ENCODE data around the gene CRYBB1.

Gene CRYBB1

GRCh38 chr22:26554956-26555355 lies 62.9 kb downstream of the CRYBB1 start:
- no peak for DNase-seq (ENCODE audit: low read depth, low spot score)

- no peak for DNase-seq (ENCODE audit: low read depth, low spot score)
Observed at GRCh38 chr22:26553056-26553752, 64.6 kb downstream of the CRYBB1 start.

GRCh38 chr22:26552466-26552865 lies 65.4 kb downstream of the CRYBB1 start:
- no peak for DNase-seq (ENCODE audit: low read depth, low spot score)

- no peak for DNase-seq (ENCODE audit: low read depth, low spot score)
Observed at GRCh38 chr22:26551568-26551967, 66.3 kb downstream of the CRYBB1 start.

- no peak for DNase-seq (ENCODE audit: low read depth, low spot score)
Observed at GRCh38 chr22:26550498-26551033, 67.3 kb downstream of the CRYBB1 start.

GRCh38 chr22:26549902-26550497 lies 67.8 kb downstream of the CRYBB1 start:
- DNase-seq (ENCODE audit: low read depth, low spot score), result no peak

Data from iPS DF 19.7 (cell line).